ENCODE data around the gene MAB21L1.

- TF ChIP-seq PPARA (CRISPR knock-in tag; IDR thresholded peaks at IDR 0.05; ENCODE audit: borderline replicate concordance) (no peak), PATZ1 (CRISPR knock-in tag; IDR thresholded peaks at IDR 0.05; ENCODE audit: borderline replicate concordance) (no peak), ZNF8 (CRISPR knock-in tag; IDR thresholded peaks at IDR 0.05) (no peak), CSDC2 (CRISPR knock-in tag; IDR thresholded peaks at IDR 0.05) (no peak), OSR1 (CRISPR knock-in tag; IDR thresholded peaks at IDR 0.05) (no peak), ISL1 (CRISPR knock-in tag; IDR thresholded peaks at IDR 0.05) (no peak), ESRRG (CRISPR knock-in tag; IDR thresholded peaks at IDR 0.05) (no peak), RARB (CRISPR knock-in tag; IDR thresholded peaks at IDR 0.05) (no peak), TCF4 (CRISPR knock-in tag; IDR thresholded peaks at IDR 0.05; ENCODE audit: borderline replicate concordance) (no peak), CREB5 (CRISPR knock-in tag; IDR thresholded peaks at IDR 0.05; ENCODE audit: low read depth) (no peak), ZFP30 (CRISPR knock-in tag; IDR thresholded peaks at IDR 0.05) (no peak), ZC3H10 (CRISPR knock-in tag; IDR thresholded peaks at IDR 0.05) (no peak)
Measured at GRCh38 chr13:35472323-35472881, 4.1 kb downstream of the MAB21L1 start.

Measured in SK-N-SH treated with all-trans-retinoic acid at 6 μM for 48 hours (cell line).